ENCODE data around the gene COQ10A.

COQ10A gene

DNA sequence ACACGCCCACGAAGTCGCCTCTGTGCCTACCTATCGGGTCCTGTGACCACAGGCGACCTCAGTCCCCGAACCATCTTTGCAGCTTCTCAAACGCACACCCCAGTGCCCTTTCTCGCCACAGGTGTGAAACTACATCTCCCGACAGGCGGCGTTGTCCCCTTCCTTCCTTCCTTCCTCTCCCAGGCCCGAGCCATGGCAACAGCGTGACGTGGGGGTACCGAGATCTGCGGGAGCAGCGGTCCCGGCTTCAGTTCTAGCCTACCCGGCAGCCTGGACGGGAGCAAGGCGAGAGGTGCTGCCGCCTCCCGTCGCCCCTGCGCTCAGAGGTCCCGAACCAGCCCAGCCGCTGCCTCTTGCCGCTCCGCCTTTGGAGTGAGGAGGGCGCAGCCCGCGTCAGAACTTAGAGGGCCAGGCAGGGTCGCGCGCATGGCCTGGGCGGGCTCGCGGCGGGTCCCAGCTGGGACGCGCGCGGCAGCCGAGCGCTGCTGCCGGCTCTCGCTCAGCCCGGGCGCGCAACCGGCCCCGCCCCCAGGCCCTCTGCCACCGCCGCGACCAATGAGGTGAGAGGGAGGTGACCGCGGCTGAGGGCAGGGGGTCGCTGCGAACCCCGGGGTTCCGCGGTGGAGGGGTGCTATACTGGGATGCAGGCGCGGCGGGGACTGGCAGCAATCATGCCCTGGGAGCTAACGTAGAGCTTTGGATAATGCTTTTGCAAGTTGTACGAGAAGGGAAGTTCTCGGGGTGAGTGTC lies at the start of gene COQ10A:
TSS of gene COQ10A (plus strand) at position 250 of the 750 bp plus-strand sequence. CDS start at position 427, 177 bp downstream.
- DNase-seq, result peak; percentile 65 to 83 (median 72)

GRCh38 chr12:56219840-56220239 lies 46.9 kb upstream of the COQ10A start:
- no peak for DNase-seq

GRCh38 chr12:56220611-56221231 lies 46.0 kb upstream of the COQ10A start:
- DNase-seq, result no peak

GRCh38 chr12:56221232-56221756 lies 45.4 kb upstream of the COQ10A start:
- DNase-seq, result no peak

DNA sequence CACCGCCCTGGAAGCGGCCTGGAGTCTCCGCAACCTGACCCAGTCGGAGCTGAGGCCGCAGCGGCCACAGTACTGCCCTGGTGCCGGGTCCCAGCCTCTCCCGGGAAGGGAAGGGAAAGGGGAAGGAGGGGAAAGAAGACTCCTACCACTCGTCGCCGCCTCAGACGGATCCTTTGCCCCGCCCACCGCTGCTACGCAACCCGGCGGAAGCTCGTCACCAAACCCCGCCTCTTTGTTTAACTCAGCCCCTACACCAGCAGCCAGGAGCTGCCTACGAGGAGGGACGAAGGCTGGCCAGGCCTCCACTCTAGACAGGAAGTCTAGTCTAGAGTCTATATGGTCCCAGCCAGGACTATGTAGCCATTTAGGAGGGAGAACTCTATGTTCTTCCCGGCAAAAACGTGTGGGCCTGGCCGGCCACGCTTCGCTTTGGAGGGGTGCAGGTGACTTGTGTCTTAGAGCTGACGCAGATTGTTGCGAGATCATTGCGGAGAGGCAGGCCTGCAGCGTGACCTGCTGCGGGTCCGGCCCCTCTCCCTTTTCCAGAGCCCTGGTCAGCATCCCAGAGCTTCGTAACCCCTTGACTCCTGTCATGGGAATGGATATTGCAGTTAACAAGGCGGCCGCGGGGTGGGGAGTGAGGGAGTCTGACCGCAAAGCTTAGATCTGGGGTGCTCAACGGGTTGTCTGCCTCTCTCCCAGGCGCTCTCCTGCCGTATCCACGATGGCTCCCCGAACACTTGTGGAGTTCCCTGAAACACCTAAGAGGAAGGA lies 44.8 kb upstream of the COQ10A start, which contains the start of gene RNF41:
TSS of gene RNF41 (minus strand) at position 166 of the 774 bp plus-strand sequence. CDS start 7,875 bp downstream, outside the sequence.
- DNase-seq, result peak; percentile 60 to 88 (median 78)

DNA sequence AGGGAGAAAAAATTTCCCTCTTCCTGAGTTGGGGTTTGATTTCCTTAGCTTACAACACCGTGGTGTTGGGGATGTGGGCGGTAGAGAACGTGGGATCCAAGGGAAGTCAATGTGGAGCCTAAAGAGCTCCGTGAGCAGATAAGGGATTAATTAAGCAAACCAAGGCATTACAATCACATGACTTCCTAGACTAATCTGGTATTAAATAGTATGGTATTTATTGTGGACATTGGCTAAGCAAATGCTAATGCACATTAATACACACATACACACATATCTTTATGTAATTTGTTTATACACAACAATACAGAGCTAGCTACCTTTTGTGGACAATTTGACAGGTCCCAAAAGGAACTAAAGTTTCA lies 44.2 kb upstream of the COQ10A start:
- no peak for DNase-seq

GRCh38 chr12:56223571-56224101 lies 43.1 kb upstream of the COQ10A start:
- DNase-seq, result no peak

DNA sequence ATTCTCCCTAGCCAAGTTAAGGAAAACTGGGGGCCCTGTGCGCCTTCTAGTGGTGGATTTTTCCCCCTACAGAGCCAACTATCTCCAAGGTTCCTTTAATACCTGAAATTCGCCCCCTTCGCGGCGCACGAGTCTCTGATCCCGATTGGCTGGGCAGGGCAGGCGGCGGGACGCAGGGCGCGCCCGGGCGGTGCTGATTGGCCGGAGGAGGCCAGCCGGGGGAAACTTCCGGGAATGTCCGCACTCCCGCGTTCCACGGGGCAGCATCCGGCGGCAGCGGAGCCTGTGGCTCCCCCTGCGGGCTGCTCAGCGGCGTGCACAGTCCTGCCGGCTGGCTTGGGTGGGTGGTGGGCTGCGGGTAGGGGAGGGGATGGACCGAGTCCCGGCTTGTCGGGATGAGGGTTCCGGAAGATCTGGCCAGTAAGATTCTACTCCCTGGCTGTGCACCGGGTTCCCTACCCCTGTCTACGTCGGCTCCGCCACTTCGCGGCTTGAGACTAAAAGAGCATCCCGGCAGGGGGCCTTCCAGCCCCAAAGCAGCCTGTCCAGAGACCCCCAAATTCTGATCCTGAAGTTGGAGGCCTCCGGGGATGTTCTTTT lies 42.5 kb upstream of the COQ10A start, which contains the start of gene NABP2:
TSS of gene NABP2 (plus strand) at position 241 of the 600 bp plus-strand sequence. CDS start 515 bp downstream, outside the sequence.
- peak; percentile 77 to 90 (median 81) for DNase-seq

- DNase-seq, result no peak
Measured at GRCh38 chr12:56224954-56225353, 41.8 kb upstream of the COQ10A start.

- DNase-seq, result no peak
Measured at GRCh38 chr12:56229082-56229481, 37.7 kb upstream of the COQ10A start.

DNA sequence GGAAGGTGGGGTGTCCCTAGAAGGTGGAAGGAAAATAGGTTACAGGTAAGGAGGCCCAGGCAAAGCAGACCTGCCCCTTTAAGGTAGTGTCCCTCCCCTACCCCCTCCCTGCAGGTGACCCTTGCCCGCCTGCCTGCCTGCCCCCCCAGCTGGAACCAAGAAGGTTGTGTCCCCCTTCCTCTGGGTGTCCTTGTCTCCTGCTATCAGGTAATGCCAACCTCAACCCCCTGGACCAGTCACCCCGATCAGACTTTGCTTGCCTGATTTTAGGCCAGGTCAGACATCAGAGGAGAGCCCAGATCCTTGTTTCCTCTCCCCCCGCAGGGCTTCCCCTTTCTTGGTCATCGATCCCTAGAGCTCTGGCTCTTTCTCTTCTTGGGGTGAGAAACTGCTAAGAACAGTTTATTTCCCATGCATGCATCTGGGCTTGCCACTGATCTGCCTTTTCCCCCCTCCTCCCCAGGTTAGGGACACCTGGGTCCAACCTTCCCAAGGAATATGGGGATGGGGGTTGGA lies 36.8 kb upstream of the COQ10A start, which contains the start of gene SLC39A5:
TSS of gene SLC39A5 (plus strand) at position 136 of the 516 bp plus-strand sequence. CDS start 1,224 bp downstream, outside the sequence.
- no peak for DNase-seq

GRCh38 chr12:56230432-56231183 lies 36.1 kb upstream of the COQ10A start:
- DNase-seq, result no peak

GRCh38 chr12:56231184-56231582 lies 35.6 kb upstream of the COQ10A start:
- no peak for DNase-seq

- no peak for DNase-seq
Measured at GRCh38 chr12:56234746-56235436, 31.9 kb upstream of the COQ10A start.

DNA sequence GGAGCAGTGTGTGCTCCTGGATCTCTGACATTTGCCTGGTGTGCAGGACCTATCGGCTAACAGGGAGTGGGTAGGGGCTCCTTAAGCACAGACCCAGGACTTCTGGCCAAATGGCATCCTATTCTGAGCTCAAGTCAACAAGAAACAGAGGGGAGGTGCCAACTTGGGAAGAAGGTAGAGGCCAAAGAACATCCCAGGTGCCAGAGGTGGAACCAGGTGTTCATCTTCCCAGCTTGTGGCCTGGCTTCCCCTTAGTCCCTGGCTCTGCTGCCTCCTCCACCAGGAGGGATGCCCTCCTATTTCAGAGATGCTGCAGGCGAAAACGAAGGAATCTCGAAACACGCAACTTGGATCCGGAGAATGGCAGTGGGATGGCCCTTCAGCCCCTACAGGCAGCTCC lies 30.7 kb upstream of the COQ10A start:
- no peak for DNase-seq

GRCh38 chr12:56236985-56237384 lies 29.8 kb upstream of the COQ10A start:
- no peak for DNase-seq

DNA sequence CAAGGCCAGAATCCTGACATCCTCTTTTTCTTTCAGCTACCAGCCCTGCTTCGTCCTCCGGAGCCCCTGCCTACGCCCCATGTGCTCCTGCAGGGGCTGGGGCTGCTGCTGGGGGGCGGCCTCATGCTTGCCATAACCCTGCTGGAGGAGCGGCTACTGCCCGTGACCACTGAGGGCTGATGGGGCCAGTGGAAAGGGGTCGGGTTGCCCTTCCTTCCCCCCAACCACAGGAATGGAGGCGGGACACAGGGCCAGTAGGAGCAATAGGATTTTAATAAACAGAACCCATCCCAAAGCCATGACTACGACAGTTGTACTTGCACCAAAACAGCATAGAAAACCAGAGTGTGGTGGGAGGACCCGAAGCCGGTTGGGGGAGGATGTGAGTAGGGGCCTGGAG lies 29.2 kb upstream of the COQ10A start:
- no peak for DNase-seq

GRCh38 chr12:56241424-56242303 lies 25.1 kb upstream of the COQ10A start:
- DNase-seq, result no peak

- no peak for DNase-seq
Measured at GRCh38 chr12:56242986-56243385, 23.8 kb upstream of the COQ10A start.
